SIG-M5 treated with dmso at 0.1 percent for 504 hours (cell line): Measurements from ENCODE around the gene HGD.
"Not testable (repeated sequence)": the region's sequence is repeated elsewhere in the genome, so short reads cannot be mapped to it uniquely, and the experiment has no call there.

ENCODE experiments used
- DNase-seq: peaks from one replicate; lab custom pipeline; 2025; ENCODE audit not compliant: unreplicated experiment; lab: John Stamatoyannopoulos, UW

The HGD gene

GRCh38 chr3:120640231-120640630 lies 41.8 kb downstream of the HGD start:
- no peak for DNase-seq

- not testable (repeated sequence) for DNase-seq
Observed at GRCh38 chr3:120638820-120639219, 43.2 kb downstream of the HGD start.

- DNase-seq = no peak
Observed at GRCh38 chr3:120637851-120638559, 44.0 kb downstream of the HGD start.

GRCh38 chr3:120636795-120637401 lies 45.1 kb downstream of the HGD start:
- no peak for DNase-seq

GRCh38 chr3:120634539-120634938 lies 47.5 kb downstream of the HGD start:
- no peak for DNase-seq

- no peak for DNase-seq
Observed at GRCh38 chr3:120625159-120625586, 56.9 kb downstream of the HGD start.

GRCh38 chr3:120623727-120624093 lies 58.3 kb downstream of the HGD start:
- DNase-seq = no peak

- DNase-seq = no peak
Observed at GRCh38 chr3:120622870-120623726, 58.9 kb downstream of the HGD start.

GRCh38 chr3:120622457-120622856 lies 59.6 kb downstream of the HGD start:
- DNase-seq = no peak

- not testable (repeated sequence) for DNase-seq
Observed at GRCh38 chr3:120616745-120617144, 65.3 kb downstream of the HGD start.

- no peak for DNase-seq
Observed at GRCh38 chr3:120615847-120616609, 66.0 kb downstream of the HGD start.

GRCh38 chr3:120614765-120615164 lies 67.3 kb downstream of the HGD start:
- peak; percentile 21 for DNase-seq

GRCh38 chr3:120608506-120608905 lies 73.5 kb downstream of the HGD start:
- no peak for DNase-seq

GRCh38 chr3:120604784-120605183 lies 77.3 kb downstream of the HGD start:
- DNase-seq = no peak

- no peak for DNase-seq
Observed at GRCh38 chr3:120604382-120604781, 77.7 kb downstream of the HGD start.

GRCh38 chr3:120602682-120603081 lies 79.4 kb downstream of the HGD start:
- no peak for DNase-seq

GRCh38 chr3:120601554-120601953 lies 80.5 kb downstream of the HGD start:
- no peak for DNase-seq

GRCh38 chr3:120599211-120599610 lies 82.8 kb downstream of the HGD start:
- no peak for DNase-seq

- DNase-seq = no peak
Observed at GRCh38 chr3:120597445-120598049, 84.5 kb downstream of the HGD start.

GRCh38 chr3:120596853-120597223 lies 85.2 kb downstream of the HGD start:
- no peak for DNase-seq
